Lower lobe of right lung (tissue), 2 donors: Measurements from ENCODE around the gene TMEM121. TPM values are rescaled to one million over a fixed set of nuclear protein-coding genes. Genes with fewer than 3 reads are reported as not detected.

Experiments used
- ATAC-seq, 2 donors: fragments of 200-7000 bp; cut with Tn5 transposase; one replicate each; pipeline ENCODE4 v1.9.1; 2020 to 2022; ENCODE audit warnings: mild to moderate bottlenecking in 2 of 2, moderate library complexity in 2 of 2
- DNase-seq: peaks from one replicate; pipeline ENCODE4 v3.0.0-alpha.2; 2020
- H3K27ac ChIP-seq: fragments of 200-600 bp; one replicate; pipeline ENCODE4 v1.8.0; 2022
- H3K27me3 ChIP-seq: fragments of 200-600 bp; one replicate; pipeline ENCODE4 v1.8.0; 2022; ENCODE audit warnings: low read depth
- H3K36me3 ChIP-seq: fragments of 200-600 bp; one replicate; pipeline ENCODE4 v1.8.0; 2022; ENCODE audit warnings: mild to moderate bottlenecking
- H3K4me1 ChIP-seq: fragments of 200-600 bp; one replicate; pipeline ENCODE4 v1.8.0; 2022
- H3K4me3 ChIP-seq: fragments of 200-600 bp; one replicate; pipeline ENCODE4 v1.8.0; 2022; ENCODE audit warnings: mild to moderate bottlenecking
- H3K9me3 ChIP-seq: fragments of 200-600 bp; one replicate; pipeline ENCODE4 v1.8.0; 2022
- CTCF ChIP-seq: fragments of 200-600 bp; IDR thresholded peaks from one replicate; pipeline ENCODE4 v1.8.0; 2022; ENCODE audit warnings: antibody characterized with exemption, mild to moderate bottlenecking
- intact Hi-C: fragments of 100-400 bp; cut with DNase I; formaldehyde crosslinking; loops from one replicate; pipeline ENCODE4 v1.11.0; 2022
- total RNA-seq: library from RNA; stranded (reverse); fragmentation: NEBNext Ultra II Directional; extraction: Animal tissue kit (Norgen Biotek cat#: 25700); gene quantifications from one replicate; pipeline ENCODE4 v1.2.1, GENCODE V29; 2021
- donor health status: DM: no; HTN: yes; CAD: no; lungs with severe emphysema.

TMEM121 gene
- total RNA-seq, 1 donor from 2014 or later = 3.0 TPM

DNA sequence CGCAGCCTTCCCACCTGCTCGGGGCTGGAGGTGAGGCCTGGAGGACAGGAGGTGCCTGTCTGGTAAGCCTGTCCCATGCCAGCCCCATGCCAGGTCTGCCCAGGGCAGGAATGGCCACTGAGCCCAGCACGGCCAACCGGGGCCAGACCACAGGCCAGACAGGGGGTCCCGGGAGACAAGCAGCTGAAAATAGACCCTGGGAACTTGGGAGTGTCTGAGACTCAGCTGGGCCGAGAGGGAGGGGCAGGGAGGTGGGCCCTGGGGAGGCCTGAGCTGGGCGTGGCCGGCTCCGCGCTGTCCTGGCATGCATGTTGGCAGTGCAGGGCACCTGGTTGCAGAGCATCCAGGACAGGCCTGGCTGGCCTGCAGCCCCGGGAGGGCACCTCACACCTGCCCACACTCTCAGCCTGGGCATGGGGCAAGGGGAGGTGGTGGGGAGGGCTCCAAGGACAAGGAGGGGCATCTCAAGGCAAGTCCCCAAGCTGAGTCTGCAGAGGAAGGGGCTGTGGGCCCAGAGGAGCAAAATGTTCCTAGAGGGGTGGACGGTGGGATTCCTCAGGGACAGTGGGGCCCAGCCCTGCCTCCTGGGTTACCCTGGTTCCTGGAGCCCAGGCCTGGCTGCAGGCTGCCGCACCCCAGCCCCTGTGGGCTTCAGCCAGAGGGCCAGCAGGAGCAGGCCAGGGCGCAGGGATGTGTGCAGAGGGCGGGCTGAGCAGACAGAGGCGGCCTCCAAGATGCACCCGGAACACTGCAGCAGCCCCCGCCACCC is 42.9 kb upstream of the TMEM121 start:
- TF ChIP-seq CTCF = no peak
- no peaks in the 10 kb centered on the region for H3K27me3 ChIP-seq
- ATAC-seq = no peak
- H3K36me3 ChIP-seq = peaks cover 11% of the 10 kb centered on the region
- H3K4me3 ChIP-seq = no peak overlapping the region
- DNase-seq = no peak
- H3K4me1 ChIP-seq = peaks cover 90% of the 10 kb centered on the region
- peak overlapping the region; percentile 99 for H3K27ac ChIP-seq
- intact Hi-C loops = no loop called here
- H3K9me3 ChIP-seq = no peaks in the 10 kb centered on the region

GRCh38 chr14:105484069-105484996 is 42.0 kb upstream of the TMEM121 start:
- Histone ChIP-seq H3K27ac (peak overlapping the region; percentile 99), H3K9me3 (no peaks in the 10 kb centered on the region), H3K36me3 (peaks cover 7% of the 10 kb centered on the region), H3K4me3 (no peak overlapping the region), H3K4me1 (peaks cover 98% of the 10 kb centered on the region), H3K27me3 (no peaks in the 10 kb centered on the region)
- ATAC-seq (no peak), DNase-seq (peak; percentile 73)
- no peak for TF ChIP-seq CTCF
- intact Hi-C loops = no loop called here

GRCh38 chr14:105484997-105485393 is 41.4 kb upstream of the TMEM121 start:
- H3K9me3 ChIP-seq = no peaks in the 10 kb centered on the region
- no peaks in the 10 kb centered on the region for H3K27me3 ChIP-seq
- DNase-seq (no peak), ATAC-seq (no peak)
- no peak overlapping the region for H3K4me3 ChIP-seq
- TF ChIP-seq CTCF = no peak
- peaks cover 99% of the 10 kb centered on the region for H3K4me1 ChIP-seq
- H3K36me3 ChIP-seq = no peaks in the 10 kb centered on the region
- intact Hi-C loops = no loop called here
- peak overlapping the region; percentile 99 for H3K27ac ChIP-seq

GRCh38 chr14:105485739-105486162 is 40.6 kb upstream of the TMEM121 start:
- Histone ChIP-seq H3K27ac (peak overlapping the region; percentile 99), H3K4me1 (peaks cover 92% of the 10 kb centered on the region), H3K9me3 (no peaks in the 10 kb centered on the region), H3K36me3 (no peaks in the 10 kb centered on the region), H3K4me3 (peak overlapping the region; percentile 83), H3K27me3 (no peaks in the 10 kb centered on the region)
- ATAC-seq = no peak
- intact Hi-C loops = no loop called here
- DNase-seq = no peak
- peak; percentile 52 for TF ChIP-seq CTCF

GRCh38 chr14:105486163-105486973 is 40.0 kb upstream of the TMEM121 start, which contains the start of gene CRIP1:
Gene CRIP1, plus strand, starts transcription at chr14:105486886. Its CDS starts 374 bp downstream, at chr14:105487260.
- intact Hi-C loops = no loop called here
- H3K9me3 ChIP-seq = no peaks in the 10 kb centered on the region
- peak within 1 kb of the TSS; percentile 99 for H3K27ac ChIP-seq
- no peaks in the 10 kb centered on the region for H3K36me3 ChIP-seq
- no peak for DNase-seq
- peak within 1 kb of the TSS; percentile 83 for H3K4me3 ChIP-seq
- peaks cover 86% of the 10 kb centered on the region for H3K4me1 ChIP-seq
- H3K27me3 ChIP-seq = no peaks in the 10 kb centered on the region
- no peak for ATAC-seq
- TF ChIP-seq CTCF = no peak
